Mesothelial cell of epicardium (in vitro differentiated cells): ENCODE results near the gene LILRB2. TPM values are rescaled to one million over a fixed set of nuclear protein-coding genes. Genes with fewer than 3 reads are reported as not detected.

ENCODE experiments used
- DNase-seq, 2 experiments: peaks; one replicate each; pipeline ENCODE4 v3.0.0; 2021; ENCODE audit warnings: low spot score in 2 of 2; ENCODE audit not compliant: unreplicated experiment in 2 of 2
- H3K27ac Mint-ChIP-seq: 2 replicates; pipeline ENCODE4 v1.8.0; 2021; ENCODE audit warnings: mixed read lengths
- H3K27me3 Mint-ChIP-seq: 2 replicates; pipeline ENCODE4 v1.8.0; 2021; ENCODE audit warnings: low read depth, mixed read lengths
- H3K36me3 Mint-ChIP-seq: 2 replicates; pipeline ENCODE4 v1.8.0; 2021; ENCODE audit warnings: mixed read lengths
- H3K4me1 Mint-ChIP-seq: 2 replicates; pipeline ENCODE4 v1.8.0; 2021; ENCODE audit warnings: mixed read lengths
- H3K4me3 Mint-ChIP-seq: 2 replicates; pipeline ENCODE4 v1.8.0; 2021; ENCODE audit warnings: mild to moderate bottlenecking, moderate library complexity, mixed read lengths
- H3K9me3 Mint-ChIP-seq: 2 replicates; pipeline ENCODE4 v1.8.0; 2021; ENCODE audit warnings: mixed read lengths
- total RNA-seq: library from RNA; stranded (reverse); gene quantifications from 3 replicates; pipeline ENCODE4 v1.2.1, GENCODE V29; 2021
- TF ChIP-seq, protein P1 (sequence below): fragments of 200-600 bp; sonication (generic); IDR thresholded peaks from one replicate; pipeline ENCODE4 v1.5.0; 2021; ENCODE audit warnings: antibody characterized with exemption; ENCODE audit not compliant: unreplicated experiment

Gene LILRB2
- total RNA-seq, 1 donor from 2014 or later, result not detected

DNA sequence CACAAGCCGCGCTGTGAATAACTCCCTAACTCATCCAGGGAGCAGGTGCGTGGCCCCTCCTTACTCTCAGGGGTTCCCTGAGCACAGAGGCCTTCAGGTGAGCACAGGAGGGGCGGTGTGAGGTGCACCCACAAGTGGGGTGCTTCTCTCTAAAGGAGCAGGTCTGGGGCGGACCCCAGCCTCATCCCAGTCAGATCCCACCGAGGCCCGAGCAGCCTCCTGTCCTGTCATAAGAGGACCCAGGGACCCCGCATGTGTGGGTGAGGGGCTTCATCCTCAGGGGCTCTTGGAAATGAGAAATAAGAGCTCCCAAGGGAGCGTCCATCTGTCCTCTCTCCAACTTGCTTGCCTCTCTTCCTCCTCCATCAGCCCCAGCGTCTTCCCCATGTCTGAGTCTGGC lies 35.0 kb upstream of the LILRB2 start:
- TF ChIP-seq, protein P1, sequence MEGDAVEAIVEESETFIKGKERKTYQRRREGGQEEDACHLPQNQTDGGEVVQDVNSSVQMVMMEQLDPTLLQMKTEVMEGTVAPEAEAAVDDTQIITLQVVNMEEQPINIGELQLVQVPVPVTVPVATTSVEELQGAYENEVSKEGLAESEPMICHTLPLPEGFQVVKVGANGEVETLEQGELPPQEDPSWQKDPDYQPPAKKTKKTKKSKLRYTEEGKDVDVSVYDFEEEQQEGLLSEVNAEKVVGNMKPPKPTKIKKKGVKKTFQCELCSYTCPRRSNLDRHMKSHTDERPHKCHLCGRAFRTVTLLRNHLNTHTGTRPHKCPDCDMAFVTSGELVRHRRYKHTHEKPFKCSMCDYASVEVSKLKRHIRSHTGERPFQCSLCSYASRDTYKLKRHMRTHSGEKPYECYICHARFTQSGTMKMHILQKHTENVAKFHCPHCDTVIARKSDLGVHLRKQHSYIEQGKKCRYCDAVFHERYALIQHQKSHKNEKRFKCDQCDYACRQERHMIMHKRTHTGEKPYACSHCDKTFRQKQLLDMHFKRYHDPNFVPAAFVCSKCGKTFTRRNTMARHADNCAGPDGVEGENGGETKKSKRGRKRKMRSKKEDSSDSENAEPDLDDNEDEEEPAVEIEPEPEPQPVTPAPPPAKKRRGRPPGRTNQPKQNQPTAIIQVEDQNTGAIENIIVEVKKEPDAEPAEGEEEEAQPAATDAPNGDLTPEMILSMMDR, result no peak
- Mint-ChIP-seq H3K27me3 (peaks cover 10% of the 10 kb centered on the region), H3K9me3 (peaks cover 11% of the 10 kb centered on the region), H3K27ac (no peak overlapping the region), H3K4me3 (no peak overlapping the region), H3K4me1 (no peaks in the 10 kb centered on the region), H3K36me3 (no peaks in the 10 kb centered on the region)
- no peak for DNase-seq

GRCh38 chr19:54312436-54313377 lies 31.8 kb upstream of the LILRB2 start, which contains the start of gene LILRA5:
TSS of gene LILRA5 (minus strand) at chr19:54313166. CDS start at chr19:54313019, 147 bp downstream.
- H3K4me1 Mint-ChIP-seq, result no peaks in the 10 kb centered on the region
- H3K27ac Mint-ChIP-seq, result no peak within 1 kb of the TSS
- TF ChIP-seq, protein P1, result no peak
- H3K4me3 Mint-ChIP-seq, result no peak within 1 kb of the TSS
- DNase-seq, result no peak
- peaks cover 10% of the 10 kb centered on the region for H3K27me3 Mint-ChIP-seq
- no peaks in the 10 kb centered on the region for H3K36me3 Mint-ChIP-seq
- H3K9me3 Mint-ChIP-seq, result peaks cover 4% of the 10 kb centered on the region

DNA sequence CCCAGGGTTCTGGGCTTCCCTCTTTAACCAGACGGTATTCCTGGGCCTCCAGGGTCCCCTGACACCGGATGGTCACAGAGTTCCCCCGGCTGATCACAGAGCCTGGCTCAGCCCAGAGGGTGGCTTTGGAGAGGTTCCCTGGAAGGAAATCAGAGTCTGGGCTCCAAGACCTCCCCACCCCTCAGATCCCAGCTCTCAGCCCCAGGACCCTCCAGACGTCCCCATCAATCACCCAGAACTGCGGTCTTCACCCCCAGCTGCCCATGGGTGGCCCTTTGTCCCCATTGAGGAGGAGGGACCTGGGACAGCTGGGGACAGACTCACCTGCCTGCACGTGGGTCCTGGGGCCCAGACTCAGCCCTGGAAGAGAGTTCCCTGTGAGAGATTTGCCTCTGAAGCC lies 31.1 kb upstream of the LILRB2 start:
- TF ChIP-seq, protein P1, result no peak
- H3K9me3 Mint-ChIP-seq, result peaks cover 4% of the 10 kb centered on the region
- H3K4me1 Mint-ChIP-seq, result no peaks in the 10 kb centered on the region
- no peak for DNase-seq
- H3K27ac Mint-ChIP-seq, result no peak overlapping the region
- no peaks in the 10 kb centered on the region for H3K36me3 Mint-ChIP-seq
- peaks cover 10% of the 10 kb centered on the region for H3K27me3 Mint-ChIP-seq
- no peak overlapping the region for H3K4me3 Mint-ChIP-seq

DNA sequence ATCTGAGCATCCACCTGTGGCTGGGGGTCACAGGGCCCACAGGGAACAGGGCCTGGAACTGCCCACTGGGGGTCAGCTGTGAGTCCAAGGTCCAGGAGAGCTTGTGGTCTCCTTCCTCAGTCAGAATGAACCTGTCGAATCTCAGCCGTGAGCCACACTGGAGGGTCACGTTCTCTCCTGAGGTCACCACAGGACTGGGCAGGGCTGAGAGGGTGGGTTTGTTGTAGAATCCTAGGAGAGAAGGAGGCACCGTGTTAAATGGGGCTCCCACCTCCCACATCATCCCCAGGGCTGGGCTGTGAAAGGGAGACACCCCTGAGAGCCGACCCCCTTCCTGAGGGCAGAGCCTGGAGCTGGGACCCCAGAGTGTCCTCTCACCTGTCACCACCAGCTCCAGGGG lies 30.6 kb upstream of the LILRB2 start:
- Mint-ChIP-seq H3K27ac (no peak overlapping the region), H3K4me1 (no peaks in the 10 kb centered on the region), H3K36me3 (no peaks in the 10 kb centered on the region), H3K27me3 (peaks cover 10% of the 10 kb centered on the region), H3K9me3 (peaks cover 7% of the 10 kb centered on the region), H3K4me3 (no peak overlapping the region)
- TF ChIP-seq, protein P1, result no peak
- DNase-seq, result no peak

DNA sequence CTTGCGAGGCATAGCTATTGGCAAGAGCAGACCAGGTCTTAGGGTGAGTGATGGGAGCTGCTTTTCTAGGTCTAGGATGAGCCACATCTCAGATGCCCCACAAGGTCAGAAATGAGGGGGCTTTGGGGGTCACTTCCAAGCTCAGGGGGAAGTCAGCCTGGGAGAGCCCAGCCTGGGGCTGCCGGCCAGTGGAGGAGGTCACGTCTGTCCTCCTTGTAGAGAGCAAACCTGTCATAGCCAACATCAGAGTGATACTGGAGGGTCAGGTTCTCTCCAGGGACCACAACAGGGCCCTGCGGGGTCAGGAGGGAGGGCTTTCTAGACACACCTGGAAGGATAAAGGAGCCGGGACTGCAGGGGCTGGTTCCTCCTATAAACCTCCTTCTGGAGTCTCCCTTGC lies 29.6 kb upstream of the LILRB2 start:
- TF ChIP-seq, protein P1, result no peak
- Mint-ChIP-seq H3K36me3 (no peaks in the 10 kb centered on the region), H3K27ac (no peak overlapping the region), H3K27me3 (peaks cover 6% of the 10 kb centered on the region), H3K9me3 (peaks cover 7% of the 10 kb centered on the region), H3K4me3 (no peak overlapping the region), H3K4me1 (no peaks in the 10 kb centered on the region)
- no peak for DNase-seq
